Stimulated activated CD8-positive, alpha-beta memory T cell treated with anti-CD3 and anti-CD28 coated beads, Interleukin-4, amount 100 ng/mL, for 4 hours (primary cell): Measurements from ENCODE around the gene KY.

Experiments
- DNase-seq, 2 donors: peaks; one replicate each; pipeline ENCODE4 v3.0.0-alpha.2; 2020; ENCODE audit warnings: low read depth in 2 of 2, low spot score in 1 of 2

KY gene, protein sequence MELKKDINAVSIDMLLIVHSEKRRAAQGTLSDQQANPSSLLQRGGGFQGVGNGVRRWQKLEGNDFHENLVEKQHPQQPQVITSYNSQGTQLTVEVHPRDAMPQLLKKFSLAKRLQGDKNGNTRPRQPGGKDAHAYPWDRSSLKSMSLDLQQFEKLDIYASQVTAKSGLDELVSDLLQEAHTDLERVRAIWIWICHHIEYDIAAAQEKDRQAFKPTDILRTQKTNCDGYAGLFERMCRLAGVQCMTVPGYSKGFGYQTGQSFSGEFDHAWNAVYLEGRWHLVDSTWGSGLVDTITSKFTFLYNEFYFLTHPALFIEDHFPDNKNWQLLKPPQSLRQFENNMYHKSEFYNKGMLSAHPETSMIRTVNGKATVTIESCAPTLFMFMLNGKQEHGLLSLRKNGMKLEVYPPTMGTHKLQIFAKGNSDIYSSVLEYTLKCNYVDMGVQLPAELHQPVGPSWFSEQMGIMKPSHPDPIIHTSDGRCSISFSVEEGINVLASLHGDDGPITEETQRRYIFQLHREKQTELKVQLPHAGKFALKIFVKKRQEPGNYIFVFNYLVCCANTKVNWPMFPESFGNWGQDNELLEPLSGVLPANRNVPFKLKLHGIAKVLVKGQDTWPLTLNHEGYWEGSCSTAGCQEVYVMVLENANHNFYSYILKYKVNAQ

DNA sequence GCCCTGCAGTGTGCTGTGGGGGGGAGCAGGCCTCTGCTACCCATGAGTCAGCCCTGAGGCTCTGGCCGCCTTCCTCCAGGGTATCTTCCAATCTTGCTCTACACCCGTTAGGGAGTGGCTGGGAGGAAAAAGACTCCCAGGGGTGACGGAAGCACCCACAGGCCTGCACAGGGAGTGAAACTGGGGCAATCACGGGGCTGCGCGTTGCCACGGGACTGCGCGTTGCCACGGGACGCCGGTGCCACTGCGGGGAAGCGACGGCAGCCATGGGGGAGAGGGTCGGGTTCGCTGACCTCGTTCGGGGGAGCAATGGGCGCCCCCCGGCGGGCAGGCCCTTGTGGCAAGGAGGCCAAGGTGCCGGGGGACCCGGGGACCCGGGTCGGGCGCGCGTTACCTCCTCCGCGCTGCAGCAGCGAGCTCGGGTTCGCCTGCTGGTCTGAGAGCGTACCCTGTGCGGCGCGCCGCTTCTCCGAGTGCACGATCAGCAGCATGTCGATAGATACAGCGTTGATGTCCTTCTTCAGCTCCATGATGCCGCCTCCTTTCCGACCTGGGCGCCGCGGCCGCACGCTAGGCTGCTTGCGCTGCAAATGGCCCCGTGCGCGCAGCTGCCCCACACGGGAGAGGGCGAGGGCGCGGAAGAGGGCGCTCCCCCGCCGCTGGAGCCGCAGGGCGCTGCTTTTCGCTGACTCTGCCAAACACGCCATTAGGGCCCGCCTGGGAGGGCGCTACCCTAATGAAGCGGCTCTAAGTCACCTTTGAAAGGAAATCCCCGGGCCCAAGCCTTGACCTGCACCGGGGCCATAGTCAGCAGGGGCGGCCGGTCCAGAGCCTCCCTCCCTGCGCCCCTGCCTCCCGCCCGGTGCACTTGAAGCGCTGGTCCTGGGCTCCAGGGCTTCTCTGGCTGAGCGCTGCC lies at the start of gene KY:
Gene KY (minus strand): TSS at position 592 of the 916 bp plus-strand sequence. CDS start 62 bp downstream, at position 530.
- DNase-seq = no peak

DNA sequence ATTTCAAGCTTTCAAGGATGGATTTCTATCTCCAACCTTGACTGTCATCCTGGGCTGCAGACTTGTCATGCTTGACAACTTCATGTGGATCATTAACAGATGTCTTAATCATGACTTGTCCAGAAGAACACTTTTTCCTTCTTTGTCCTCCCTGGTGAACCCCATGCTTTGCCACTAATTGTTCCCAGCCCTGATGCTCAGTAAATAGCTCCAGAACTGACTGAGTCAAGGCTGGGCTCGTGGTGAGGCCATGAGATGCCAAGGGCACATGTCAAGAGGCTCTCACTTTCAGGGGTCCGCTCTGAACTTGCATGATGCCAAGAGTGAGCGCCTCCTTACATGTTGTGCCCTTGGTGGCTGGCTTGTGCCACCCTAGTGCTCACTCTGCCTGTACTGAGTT lies 48.9 kb upstream of the KY start:
- DNase-seq = no peak

DNA sequence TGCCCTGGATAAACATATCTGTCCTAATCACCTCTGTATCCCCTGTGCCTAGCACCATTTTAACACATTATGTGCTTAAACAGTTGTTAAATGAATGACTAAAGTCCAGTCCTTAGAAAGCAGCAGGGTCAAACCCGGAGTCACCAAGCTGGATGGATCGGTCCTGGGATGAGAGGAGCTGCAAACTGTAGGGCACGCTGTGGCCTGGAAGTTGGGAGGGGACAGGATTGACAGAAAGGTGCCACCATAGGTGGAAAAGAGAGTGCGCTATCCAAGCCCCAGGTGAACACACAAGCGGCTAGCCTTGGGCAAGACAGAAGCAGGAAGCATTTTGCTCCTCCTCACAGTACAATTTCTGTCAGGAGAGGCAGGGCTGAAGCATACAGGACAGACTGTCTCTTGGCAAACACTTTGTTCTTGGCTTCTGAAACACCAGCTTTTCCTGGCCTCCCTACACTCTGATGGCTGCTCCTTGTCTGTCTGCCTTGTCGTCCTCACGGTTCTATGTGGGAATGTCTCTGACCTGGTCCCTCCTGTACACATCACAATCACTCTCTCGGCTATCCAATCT lies 48.4 kb upstream of the KY start:
- no peak for DNase-seq

DNA sequence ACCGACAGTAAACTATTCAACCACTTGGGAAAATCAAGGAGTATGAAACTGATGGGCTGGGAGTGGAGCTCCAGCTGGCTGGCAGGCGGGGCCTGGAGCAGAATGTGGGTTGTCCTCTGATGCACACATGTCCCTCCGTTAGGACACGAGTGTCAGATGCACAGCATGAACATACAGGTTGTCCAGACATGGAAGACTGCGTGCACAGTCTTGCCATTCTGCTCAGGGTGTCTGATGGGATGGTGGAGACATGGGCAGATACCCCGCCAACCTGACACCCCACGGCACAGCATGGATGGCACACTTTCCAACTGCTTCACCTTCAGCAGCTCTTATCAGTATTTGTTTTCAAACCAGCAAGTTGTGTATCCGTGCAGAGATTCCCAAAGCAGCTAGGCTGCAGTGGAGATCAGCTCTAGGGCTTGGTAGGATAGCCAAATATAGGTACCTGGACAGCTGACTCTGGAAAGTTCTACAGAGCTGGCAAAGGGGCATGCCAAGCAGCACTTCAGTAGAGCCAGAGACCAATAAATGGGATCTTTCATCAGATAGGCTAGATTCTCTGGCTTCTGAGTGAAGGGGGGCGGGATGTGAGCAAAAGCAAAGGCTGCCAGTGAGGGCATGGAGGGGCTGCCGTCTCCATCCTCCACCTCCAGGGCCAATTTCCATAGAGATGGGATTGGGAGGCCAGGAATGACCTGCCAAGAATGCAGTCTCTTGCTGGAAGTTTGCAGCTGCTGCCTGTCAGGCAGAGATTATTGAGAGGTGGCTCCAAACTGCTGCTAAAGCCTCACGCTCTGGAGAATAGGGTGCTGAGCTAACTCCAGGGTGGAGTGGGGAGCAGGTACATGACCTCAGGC lies 47.2 kb upstream of the KY start:
- DNase-seq = no peak

DNA sequence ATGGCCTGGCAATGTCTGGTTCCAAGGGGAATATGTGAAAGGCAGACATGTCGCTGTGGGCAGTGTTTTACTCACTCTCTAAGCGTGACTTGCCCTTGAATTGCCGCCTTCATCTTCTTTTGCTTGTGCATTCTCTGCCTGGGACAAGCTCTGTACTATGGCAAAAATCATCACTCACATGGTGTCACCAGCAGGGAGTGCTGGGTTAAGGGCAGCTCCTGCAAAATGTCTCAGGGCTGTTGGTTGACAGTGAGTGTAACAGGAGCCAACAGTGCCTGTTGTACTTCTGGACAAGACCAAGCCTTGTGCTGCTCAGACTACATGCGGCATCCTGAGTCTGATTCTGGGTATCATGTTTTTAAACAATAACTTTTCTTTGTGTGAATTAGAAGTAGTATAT lies 45.3 kb upstream of the KY start:
- no peak for DNase-seq

DNA sequence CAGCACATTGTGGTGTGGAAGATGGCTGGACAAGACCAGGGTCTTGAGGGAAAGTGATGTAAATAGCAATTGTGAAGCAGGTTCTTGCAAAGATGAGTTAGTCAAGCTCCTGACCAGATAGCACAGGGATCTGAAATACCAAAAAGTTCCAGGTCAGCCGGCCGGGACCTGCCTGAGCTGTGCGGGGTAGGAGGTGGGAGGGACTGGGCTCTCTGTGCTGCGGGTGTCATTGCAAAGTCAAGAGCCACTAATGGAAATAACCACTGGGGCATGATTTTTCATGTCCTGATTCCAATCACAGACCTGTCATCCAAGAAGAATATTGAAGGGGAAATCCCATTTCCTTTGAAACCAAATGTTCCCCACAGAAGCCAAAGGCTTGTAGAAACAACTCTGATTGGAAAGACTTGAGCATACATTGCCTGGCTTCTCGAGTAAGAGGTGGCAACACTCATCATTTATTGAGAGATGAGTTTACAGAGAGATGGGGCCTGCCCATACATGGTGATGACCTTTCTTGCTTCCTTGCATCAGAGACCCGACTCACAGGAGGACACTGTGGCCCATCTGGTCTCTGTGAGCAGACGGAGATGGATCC lies 44.2 kb upstream of the KY start:
- no peak for DNase-seq

DNA sequence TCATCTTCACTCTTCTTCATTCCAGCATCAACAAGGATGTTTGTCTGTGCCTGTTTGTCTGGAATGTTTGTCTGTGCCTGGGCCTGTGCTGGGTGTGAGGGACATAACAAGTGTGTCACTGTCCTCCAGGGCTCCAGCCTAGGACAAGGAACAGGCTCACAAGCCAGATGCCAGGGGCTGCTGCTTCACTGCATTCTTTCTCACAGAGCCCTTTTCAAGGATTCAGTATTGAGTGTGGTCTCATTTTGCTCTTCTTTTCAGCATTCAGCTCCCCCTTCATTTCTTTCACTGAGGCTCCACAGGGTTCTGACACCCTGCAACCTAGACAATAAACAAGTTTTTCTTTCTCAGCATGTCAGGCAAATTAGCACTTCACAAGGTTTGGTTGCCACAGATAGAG lies 43.6 kb upstream of the KY start:
- DNase-seq = no peak

DNA sequence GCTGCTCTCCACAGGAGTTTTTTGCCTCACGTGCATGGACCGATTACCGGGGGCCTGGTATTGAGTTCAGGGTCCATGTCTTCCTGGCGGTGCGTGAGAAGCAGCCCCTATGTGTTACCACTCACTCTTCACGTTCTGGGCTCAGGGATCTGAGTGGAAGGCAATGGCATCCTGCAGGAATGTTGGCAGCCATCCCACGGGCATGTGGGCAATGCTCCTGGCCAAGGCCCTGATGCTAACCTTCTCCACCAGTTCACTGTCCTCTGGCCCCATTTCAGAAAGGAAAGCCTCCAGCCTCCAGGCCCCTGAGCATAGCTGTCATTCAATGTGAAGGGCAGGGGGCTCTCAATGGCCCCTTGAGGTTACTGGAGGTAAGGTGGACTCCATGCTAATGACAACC lies 43.0 kb upstream of the KY start:
- DNase-seq = no peak

DNA sequence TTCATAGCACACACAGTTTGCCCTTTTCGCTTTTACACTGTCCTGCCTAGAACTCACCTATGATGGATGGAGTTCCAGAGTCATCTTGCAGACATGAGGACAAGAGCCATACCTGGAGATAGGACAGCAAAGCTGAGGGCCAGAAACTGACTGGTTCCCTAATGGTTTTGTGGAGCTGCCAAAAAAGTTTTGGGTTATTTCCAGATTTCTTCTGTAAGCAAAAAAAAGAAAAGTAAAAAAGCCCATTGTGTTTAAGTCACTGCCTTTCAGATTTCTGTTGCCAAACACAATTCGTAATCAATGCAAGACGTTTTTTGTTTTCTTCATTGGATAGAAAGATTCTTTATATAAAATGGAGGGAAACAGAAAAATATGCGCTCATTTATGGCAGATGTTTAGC lies 42.4 kb upstream of the KY start:
- DNase-seq = no peak

DNA sequence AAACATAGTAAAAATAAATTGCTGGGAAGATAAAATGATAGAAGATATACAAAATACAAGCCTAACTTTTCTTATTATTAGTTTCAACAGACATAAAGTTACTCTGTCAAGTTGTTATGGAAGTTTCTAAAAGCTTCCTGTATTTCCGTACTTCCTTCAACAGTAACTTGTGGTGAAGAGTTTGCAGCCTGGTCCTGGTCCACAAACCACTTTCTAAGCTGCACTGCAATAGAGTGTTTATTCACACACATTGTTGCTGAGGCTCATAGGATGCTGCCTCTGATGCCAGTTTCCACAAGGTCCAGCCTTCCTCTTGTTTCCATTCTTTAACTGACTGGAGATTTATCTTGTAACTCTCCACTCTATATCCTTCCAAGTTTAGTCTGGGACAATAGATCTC lies 39.4 kb upstream of the KY start:
- no peak for DNase-seq

DNA sequence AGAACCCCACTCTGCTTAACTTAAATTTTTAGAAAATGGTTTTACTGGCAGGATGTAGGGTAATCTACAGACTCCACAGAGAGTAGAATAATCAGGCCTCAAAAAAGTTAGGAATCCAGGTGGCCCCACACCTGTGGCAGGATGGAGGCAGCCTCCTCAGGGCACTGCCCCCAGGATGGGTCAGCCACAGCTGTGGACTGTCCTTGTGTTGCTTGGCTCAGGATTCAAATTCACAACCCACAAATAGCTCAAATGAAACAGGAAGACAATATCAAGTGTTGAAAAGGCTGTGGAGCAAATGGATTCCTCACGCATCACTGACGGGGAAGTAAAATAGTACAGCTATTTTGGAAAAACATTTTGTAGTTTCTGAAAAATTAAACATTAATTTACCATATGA lies 36.8 kb upstream of the KY start:
- DNase-seq = no peak

DNA sequence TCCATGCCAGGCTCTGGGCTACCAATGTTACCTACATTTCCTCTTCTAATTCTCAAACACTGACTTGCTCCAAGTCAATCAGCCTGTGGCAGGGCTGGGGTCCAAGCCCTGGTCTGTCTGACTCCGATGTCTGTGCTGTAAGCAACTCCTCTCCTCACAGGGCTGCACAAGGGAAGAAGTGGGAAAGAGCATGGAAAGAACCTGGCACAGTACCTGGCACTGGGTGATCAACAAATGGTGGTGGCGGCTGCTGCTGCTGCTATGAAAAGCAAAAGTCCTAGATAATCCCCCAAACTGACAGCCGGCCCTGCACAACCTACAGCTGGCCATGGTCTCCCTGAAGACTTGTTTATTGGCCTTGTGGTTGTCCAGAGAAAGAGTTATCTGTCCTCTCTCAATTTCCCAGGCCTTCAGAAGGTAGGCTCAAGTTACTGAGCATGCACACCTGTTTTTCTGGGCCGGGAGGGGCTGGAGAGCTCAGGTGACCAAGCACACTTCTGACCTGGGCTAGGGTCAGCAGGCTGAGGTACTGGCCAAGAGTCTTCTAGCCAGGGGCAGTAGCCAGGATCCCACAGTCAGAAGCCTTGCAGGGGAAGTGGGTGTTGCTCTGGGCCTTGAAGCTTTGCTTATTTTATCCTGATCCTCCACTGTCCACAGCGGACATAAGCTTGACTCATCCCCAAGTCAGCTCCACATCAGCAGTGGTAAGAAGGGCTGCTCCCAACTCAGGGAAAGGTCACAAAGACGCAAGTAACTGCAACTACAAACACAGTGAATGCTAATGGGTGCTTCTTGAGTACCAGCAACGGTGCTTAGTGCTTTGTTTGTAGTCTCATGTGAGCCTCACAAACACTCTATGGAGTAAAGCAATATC lies 35.3 kb upstream of the KY start:
- DNase-seq = no peak

DNA sequence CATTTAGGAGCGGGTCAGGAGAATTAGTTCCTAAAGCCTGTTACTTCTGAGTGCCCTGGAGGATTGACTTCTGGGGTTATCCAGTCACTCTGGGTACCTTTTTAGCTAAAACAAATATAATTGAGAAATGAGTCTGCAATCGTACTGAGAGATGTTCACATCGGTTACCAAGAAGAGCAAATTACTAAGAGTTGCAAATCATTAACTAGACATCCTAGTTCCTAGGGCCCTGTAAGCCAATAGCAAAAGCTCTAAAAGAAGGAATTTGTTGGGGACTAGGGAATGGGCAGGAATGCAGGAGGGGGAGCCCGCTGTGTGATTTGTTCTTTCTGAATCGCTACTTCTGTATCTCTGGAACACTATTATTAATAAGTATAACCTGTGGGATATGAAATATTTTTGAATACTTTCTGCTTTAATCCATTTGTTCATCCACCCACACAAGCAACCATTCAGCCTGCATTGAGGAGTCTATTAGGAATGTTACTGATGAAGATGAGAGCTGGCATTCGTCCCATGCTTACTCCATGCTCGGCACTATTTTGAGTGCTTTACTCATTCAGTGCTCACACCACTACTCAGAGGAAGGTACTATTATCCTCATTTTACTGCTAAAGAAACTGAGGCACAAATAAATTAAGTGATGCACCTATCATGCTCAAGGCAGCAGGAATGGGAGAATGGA lies 31.5 kb upstream of the KY start:
- no peak for DNase-seq

DNA sequence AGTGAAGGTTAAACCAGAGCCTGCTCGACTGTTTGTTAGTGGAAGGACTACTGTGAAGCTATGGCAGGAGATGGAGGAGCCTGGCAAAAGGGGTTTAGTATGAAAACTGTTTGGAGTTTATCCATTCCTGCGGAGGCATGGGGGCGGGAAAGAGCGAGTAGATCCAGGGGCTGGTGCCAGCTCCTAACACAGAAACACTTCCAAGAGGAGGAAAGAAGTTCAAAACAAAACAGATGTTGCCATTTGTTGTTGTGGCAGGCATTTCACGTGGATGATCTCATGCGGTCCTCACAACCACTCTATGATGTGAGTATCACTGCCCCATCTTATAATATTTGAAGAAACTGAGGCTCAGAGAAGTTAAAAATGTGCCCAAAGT lies 30.7 kb upstream of the KY start:
- DNase-seq = no peak

DNA sequence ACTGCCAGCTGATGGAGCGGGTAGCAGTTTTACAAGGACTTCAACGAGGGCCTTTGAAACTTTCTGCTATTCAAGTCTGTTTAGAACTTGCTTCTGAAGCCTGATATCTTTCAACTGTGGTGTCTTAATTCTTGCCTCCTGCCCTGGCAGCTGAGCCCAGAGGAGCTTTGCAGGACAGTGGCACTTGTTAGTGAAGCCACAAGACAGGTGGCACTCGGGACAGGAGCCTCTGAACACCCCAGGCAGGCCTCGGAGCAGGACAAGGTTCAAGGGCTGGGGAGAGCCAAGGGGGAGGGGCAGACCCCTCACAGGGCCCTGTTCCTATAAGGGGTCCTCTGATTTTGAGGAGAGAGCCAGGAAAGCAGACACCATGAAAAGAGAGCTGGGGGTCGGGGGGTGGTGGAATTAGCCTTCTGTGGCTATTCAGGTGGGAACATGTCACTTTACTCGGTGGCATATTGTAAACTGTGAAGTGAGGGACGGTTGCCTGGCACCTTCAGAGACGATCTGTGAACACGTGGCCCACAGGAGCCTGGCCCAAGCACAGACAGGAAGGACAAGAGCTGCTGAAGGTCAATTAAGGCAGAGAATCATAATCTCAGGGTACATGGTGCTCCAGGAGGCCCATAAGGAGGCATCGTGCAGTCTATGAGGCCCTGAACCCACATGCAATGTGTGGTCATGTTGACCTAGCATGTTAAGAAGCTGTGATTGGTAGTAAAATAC lies 30.1 kb upstream of the KY start:
- no peak for DNase-seq

DNA sequence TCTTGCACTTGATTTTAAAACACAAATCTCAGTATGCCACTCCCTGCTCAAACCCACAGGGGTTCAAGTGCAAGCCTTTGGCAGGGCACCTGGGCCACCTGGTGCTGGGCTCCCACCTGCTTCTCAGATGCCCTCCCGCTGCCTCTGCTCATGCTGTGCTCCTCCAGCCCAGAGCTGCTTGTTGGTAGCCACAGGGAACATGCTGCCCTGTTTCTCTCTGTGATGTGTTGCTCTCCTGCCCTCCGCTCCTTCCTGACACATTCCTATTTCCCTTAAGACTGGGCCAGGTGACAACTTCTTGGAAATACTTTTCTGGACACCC lies 27.1 kb upstream of the KY start:
- no peak for DNase-seq

DNA sequence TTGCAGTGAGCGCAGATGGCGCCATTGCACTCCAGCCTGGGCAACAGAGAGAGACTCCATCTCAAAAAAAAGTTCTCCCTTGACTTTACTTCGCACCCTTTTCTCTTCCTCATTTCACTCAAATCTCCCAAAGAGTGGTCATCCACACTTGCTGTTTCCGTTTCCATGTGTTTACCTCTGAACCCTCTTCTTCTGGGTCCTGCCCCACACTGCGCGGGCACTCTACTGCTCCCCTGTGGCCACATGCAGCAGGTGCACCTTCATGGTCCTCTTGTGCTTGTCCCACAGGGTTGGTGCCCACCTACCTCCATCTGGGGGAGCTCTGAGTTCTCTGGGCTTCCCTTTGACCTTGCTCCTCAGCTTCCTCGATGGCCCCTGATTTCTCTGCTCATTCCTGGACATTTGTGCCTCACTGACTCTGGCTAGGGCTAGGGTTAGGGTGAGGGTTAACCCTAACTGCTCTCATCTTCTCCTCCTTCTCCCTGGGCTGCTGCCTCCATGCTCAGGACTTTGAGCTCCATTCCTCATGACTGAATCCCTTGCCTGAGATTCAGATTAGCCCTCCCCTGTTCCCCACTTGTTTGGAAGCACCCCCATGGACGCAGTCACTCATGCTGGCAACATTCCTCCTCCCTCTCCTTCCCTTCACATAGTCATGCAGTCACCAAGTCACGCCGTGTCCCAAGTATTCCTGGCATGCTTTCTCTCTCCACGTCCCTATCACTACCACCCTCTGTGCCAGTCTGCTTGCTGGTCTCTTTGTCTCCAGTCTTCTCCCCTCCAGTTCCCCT lies 26.6 kb upstream of the KY start:
- DNase-seq = no peak
